ENCODE results near the gene MAGOH.
"Not testable (repeated sequence)": the region's sequence is repeated elsewhere in the genome, so short reads cannot be mapped to it uniquely, and the experiment has no call there.

- TF ChIP-seq CTCF, POLR2A (IDR thresholded peaks at IDR 0.05): not testable (repeated sequence)
Measured at GRCh38 chr1:53206083-53206685, 32.1 kb downstream of the MAGOH start.
